ENCODE data around the gene TMTC2.

Gene TMTC2

DNA sequence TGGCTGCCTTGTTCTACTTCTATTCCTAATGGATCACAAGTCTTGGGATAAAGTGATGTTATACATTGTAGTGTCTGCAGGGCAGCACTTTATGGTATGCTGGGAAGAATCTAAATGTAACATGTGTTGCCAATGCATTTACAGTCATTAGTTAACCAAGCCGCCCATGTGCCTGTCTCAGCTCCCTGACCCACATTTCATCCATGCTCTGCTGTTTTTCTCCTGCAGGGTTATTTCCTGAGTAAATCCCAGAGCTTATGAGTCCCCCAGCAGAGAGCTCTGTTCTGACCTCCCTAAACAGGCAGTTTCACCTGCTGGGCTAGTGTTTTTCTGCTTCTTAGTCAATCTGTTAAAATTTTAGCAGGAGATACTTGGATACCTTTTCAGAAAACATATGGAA, 4.4 kb upstream of the TMTC2 start:
- no peak for DNase-seq (ENCODE audit: low read depth in 2 of 2)

- no peak for DNase-seq (ENCODE audit: low read depth in 2 of 2)
Observed at GRCh38 chr12:82682851-82683261, 3.9 kb upstream of the TMTC2 start.

- peak; percentile 80 to 86 for DNase-seq (ENCODE audit: low read depth in 2 of 2)
Observed at GRCh38 chr12:82685790-82686167, 927 bp upstream of the TMTC2 start.

GRCh38 chr12:82687021-82688011, 610 bp downstream of the TMTC2 start:
- peak; percentile 35 to 40 for DNase-seq (ENCODE audit: low read depth in 2 of 2)

- DNase-seq (ENCODE audit: low read depth in 2 of 2): no peak
Observed at GRCh38 chr12:82688035-82688501, 1.4 kb downstream of the TMTC2 start.

DNA sequence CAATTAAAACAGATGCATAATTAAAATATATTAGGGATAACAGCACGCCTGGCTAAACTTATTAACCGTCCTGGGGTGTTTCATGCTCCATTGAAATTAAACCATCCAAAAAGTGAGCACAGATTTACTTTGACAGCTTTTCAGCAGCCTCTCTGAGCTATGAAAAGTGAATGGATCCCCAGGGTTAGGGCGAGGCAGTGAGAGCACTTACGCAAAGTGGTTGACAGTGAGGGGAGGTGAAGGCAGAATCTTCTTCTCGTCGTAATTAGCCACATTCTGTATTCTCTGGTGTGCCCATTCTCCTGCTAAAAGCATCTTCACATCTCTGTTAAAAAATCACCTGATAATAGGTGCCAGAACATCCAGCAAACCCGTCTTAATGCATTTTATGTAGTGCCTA, 1.9 kb downstream of the TMTC2 start:
- no peak for DNase-seq (ENCODE audit: low read depth in 2 of 2)

GRCh38 chr12:82690006-82690405, 3.3 kb downstream of the TMTC2 start:
- DNase-seq (ENCODE audit: low read depth in 2 of 2): no peak

DNA sequence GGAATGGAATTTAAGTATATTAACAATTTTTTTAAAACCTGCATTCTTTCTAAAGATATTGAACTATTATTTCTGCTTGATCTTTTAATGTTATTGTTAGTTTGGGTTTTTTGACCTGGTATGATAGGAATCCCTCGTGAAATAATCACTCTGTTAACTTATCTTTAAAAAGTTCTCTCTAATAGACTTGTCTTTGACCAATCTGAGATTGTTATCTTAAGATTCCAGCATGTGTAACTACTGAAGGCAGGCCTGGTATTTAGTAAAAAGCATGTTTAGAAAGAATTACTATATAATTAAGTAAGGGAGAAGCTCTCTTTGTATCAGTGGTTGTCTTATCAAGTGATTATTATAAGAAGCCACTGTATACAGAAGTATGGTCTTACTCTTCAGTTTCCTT, 4.8 kb downstream of the TMTC2 start:
- DNase-seq (ENCODE audit: low read depth in 2 of 2): no peak

DNA sequence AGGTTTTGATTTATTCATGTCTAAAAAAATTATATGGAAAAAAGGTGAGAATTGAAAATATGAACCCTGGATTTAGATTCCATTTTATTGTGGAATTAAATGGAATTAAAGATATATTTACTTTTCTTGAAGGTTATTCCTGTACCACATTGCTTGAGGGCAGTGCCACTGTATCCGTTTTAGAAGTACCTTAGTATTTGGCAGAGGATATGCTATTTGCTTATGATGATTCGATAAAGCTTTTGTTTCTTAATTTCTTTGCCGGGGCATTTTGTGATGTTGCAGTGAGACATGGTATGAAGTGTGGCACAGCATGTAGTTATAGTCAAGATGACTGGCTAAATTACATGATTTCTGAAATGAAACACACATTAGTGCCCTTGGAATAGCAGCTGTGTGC, 7.6 kb downstream of the TMTC2 start:
- DNase-seq (ENCODE audit: low read depth in 2 of 2): no peak

GRCh38 chr12:82694970-82695369, 8.3 kb downstream of the TMTC2 start:
- no peak for DNase-seq (ENCODE audit: low read depth in 2 of 2)

DNA sequence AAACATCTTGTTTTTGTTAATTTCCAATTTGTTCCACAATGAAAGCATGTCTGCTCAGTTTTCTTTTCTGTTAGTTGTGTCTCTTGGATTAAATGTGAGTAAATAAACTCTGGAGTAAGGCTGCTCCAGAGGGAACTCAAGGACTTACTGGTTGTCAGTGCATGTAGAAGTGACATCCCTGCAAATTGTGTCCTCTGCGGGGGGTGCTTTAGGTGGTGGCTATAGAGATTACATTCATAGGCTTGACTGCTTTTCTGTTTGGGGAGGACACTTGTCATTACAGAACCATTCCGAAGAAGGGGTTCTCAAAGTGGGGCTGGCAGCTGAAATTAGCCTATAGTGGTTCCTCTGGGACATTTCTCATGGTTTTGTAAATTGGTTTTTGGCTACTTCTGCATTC, 8.8 kb downstream of the TMTC2 start:
- no peak for DNase-seq (ENCODE audit: low read depth in 2 of 2)

DNA sequence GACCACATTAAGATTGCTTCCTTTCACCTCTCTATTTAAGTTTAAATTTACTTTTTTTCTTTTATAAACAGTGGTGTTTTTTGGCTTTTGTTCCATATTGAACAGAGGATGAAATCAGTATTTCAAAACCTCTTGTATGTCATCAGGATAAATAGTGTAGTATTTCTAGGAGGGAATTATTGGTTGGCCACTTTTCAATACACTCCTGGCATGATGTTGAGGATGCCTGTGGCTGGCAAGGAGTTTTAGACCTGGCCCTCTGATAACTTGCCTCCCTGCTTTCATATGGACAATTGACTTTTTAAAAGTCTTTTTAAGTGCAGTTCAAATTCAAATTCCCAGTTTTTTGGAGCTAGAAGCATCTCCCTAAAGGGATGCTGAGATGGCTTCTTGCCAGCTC, 9.8 kb downstream of the TMTC2 start:
- no peak for DNase-seq (ENCODE audit: low read depth in 2 of 2)

- no peak for DNase-seq (ENCODE audit: low read depth in 2 of 2)
Observed at GRCh38 chr12:82698708-82699564, 12.2 kb downstream of the TMTC2 start.

- no peak for DNase-seq (ENCODE audit: low read depth in 2 of 2)
Observed at GRCh38 chr12:82705774-82706173, 19.1 kb downstream of the TMTC2 start.

GRCh38 chr12:82708061-82708879, 21.6 kb downstream of the TMTC2 start:
- no peak for DNase-seq (ENCODE audit: low read depth in 2 of 2)

- DNase-seq (ENCODE audit: low read depth in 2 of 2): no peak
Observed at GRCh38 chr12:82709794-82710355, 23.2 kb downstream of the TMTC2 start.

DNA sequence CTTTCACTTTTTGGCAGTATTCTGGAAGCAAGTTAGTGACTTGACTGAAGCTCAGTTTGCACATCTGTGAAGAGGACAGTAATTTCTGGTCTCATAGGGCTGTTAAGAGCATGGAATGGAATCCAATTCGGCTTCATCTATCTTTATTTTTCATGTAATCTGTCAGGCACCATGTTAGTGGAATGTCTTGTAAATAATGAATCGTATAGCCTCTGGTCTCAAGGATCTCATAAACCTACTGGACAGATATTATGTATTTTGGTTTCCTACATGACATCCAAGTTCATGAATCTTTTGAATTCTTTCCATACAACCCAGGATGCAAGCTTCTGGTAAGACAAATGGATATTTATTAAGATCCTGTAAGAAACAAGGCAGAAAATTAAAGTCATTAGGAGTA, 24.0 kb downstream of the TMTC2 start:
- no peak for DNase-seq (ENCODE audit: low read depth in 2 of 2)

GRCh38 chr12:82714427-82714826, 27.7 kb downstream of the TMTC2 start:
- no peak for DNase-seq (ENCODE audit: low read depth in 2 of 2)

GRCh38 chr12:82721726-82722125, 35.0 kb downstream of the TMTC2 start:
- no peak for DNase-seq (ENCODE audit: low read depth in 2 of 2)

GRCh38 chr12:82723093-82723492, 36.4 kb downstream of the TMTC2 start:
- DNase-seq (ENCODE audit: low read depth in 2 of 2): no peak

- DNase-seq (ENCODE audit: low read depth in 2 of 2): no peak
Observed at GRCh38 chr12:82723891-82724290, 37.2 kb downstream of the TMTC2 start.
